AG10803 (cell line): ENCODE measurements around the gene BAX.

Source experiments
- DNase-seq: peaks from one replicate; pipeline ENCODE4 v3.0.0; 2010; ENCODE audit warnings: low read depth
- H3K4me3 ChIP-seq: 2 replicates; pipeline ENCODE4 v1.5.1; 2011; ENCODE audit warnings: mild to moderate bottlenecking, low read length, control low read depth
- TF ChIP-seq, protein P1 (sequence below): conservative IDR thresholded peaks from 2 replicates; pipeline ENCODE4 v1.5.1; 2011; ENCODE audit warnings: mild to moderate bottlenecking, low read length, control low read depth, inconsistent platforms

BAX gene

DNA sequence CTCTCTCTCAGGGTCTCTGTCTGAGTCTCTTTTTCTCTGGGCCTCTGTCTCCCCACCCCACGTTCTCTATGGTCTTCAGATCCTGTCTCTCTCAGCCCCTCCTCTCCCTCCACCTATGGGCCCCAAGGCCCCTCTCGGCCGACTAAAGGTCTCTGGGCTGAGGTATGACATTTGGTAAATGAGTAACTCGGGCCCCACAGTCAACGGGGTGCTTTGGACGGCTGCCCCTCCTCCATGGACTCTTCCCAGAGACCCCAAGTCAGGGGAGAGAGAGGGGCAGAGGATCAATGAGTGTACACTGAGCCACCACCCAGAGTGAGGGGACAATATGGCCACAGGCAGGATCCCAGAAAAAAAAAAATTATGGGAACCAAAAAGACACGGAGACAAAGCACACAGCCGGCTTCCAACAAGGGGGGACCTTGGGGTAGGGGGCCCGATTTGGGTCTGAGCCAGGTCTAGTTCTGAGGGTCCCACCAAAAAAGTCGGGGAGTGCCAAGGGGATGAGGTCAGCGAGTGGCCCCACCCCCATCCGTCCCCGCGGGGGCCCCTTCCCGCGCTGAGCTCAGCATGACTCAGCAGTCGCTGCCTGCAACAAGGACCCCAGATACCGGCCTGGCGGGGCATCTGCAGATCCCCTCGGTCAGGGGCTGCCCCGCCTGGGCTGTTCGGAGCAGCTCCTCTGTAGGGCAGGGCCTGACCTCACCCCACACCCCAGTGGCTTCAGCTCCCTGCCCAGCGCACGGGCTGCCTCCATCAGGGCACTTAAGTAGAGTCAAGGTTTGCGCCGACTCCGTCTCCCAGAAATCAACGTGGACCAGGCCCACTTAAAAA lies 8.9 kb downstream of the BAX start:
- DNase-seq, result peak; percentile 68
- H3K4me3 ChIP-seq, result peak overlapping the region; percentile 33
- TF ChIP-seq, protein P1, sequence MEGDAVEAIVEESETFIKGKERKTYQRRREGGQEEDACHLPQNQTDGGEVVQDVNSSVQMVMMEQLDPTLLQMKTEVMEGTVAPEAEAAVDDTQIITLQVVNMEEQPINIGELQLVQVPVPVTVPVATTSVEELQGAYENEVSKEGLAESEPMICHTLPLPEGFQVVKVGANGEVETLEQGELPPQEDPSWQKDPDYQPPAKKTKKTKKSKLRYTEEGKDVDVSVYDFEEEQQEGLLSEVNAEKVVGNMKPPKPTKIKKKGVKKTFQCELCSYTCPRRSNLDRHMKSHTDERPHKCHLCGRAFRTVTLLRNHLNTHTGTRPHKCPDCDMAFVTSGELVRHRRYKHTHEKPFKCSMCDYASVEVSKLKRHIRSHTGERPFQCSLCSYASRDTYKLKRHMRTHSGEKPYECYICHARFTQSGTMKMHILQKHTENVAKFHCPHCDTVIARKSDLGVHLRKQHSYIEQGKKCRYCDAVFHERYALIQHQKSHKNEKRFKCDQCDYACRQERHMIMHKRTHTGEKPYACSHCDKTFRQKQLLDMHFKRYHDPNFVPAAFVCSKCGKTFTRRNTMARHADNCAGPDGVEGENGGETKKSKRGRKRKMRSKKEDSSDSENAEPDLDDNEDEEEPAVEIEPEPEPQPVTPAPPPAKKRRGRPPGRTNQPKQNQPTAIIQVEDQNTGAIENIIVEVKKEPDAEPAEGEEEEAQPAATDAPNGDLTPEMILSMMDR, result no peak

DNA sequence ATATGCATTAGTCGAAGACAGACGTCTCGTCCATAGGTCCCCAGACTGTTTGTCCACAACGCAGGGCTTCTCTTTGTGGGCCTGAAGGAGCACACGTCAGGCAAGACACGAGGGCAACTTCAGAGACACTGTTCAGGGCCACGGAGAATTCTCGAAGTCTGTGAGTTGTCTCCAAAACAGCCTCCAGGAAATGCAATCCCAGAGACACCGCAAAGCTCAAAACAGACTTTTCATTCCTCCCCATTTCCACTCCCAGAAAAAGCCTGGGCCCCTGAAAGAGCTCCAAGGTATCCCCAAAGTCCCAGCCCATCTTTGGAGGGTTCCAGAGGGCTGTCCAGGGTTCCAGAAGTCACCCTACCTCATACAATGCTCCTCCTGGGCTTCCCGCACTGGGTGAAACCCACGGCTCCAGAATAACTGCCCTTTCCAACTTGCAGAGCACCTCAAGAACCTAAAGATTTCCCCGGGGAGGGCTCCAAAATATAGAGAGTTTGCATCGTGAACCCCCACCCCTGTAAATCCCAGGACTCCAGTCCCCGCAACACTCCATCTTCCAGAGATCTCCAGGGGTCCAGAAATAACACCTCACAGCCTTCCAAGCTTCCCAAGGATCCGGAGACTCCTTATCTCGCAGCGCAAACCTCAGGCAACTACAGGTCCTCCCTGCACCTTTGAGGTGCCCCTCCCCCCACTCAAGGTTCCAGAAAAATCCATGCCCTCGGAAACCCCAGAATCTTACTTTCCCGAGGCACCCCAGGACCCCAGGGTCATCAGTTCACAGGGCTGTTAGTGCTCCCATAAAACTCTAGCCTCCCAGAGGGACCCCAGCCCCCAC lies 9.7 kb downstream of the BAX start:
- TF ChIP-seq, protein P1, result no peak
- DNase-seq, result peak; percentile 76

DNA sequence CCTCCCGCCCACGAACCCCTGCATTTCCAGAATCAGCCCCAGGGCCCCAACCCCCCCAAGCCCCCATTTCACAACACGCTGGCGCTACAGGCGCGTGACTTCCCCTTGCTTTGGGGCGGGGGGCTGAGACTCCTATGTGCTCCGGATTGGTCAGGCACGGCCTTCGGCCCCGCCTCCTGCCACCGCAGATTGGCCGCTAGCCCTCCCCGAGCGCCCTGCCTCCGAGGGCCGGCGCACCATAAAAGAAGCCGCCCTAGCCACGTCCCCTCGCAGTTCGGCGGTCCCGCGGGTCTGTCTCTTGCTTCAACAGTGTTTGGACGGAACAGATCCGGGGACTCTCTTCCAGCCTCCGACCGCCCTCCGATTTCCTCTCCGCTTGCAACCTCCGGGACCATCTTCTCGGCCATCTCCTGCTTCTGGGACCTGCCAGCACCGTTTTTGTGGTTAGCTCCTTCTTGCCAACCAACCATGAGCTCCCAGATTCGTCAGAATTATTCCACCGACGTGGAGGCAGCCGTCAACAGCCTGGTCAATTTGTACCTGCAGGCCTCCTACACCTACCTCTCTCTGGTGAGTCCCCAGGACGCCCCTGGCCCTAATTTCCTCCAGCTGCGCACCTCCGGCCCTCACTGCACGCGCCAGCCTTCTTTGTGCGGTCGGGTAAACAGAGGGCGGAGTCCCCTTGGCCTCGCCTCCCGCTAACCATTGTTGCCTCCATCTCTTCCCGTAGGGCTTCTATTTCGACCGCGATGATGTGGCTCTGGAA lies 10.5 kb downstream of the BAX start, which contains the start of gene FTL:
TSS of gene FTL (plus strand) at position 270 of the 766 bp plus-strand sequence. CDS start at position 469, 199 bp downstream.
- H3K4me3 ChIP-seq, result peak within 1 kb of the TSS; percentile 100
- peak; percentile 95 for DNase-seq
- TF ChIP-seq, protein P1, result no peak

More for the DNA sequence above, 9.7 kb downstream of the BAX start:
- H3K4me3 ChIP-seq, result peak overlapping the region; percentile 33

DNA sequence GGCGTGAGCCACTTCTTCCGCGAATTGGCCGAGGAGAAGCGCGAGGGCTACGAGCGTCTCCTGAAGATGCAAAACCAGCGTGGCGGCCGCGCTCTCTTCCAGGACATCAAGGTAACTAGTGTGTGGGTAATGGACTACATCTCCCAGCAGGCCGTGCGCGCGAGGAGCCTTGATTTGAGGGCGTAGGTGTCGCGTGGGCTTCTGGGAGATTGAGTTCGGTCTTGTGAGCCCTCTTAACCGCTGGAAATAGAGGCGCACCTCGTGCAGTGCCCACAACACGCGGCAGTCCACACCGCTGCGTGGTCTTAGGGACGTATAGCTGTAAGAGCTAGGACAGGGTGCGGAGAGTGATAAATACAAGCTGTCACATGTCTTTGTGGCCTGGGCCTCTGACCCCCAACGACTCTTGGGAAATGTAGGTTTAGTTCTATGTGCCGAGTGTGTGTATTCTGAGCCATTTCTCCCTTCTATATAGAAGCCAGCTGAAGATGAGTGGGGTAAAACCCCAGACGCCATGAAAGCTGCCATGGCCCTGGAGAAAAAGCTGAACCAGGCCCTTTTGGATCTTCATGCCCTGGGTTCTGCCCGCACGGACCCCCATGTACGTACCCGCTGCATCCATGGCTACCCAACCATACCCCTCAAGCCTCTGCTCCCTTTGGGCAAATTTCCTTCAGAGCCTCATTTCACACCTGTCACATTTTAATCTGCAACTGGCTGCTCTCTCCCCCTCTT lies 11.3 kb downstream of the BAX start:
- peak overlapping the region; percentile 100 for H3K4me3 ChIP-seq
- TF ChIP-seq, protein P1, result no peak
- peak; percentile 76 for DNase-seq

DNA sequence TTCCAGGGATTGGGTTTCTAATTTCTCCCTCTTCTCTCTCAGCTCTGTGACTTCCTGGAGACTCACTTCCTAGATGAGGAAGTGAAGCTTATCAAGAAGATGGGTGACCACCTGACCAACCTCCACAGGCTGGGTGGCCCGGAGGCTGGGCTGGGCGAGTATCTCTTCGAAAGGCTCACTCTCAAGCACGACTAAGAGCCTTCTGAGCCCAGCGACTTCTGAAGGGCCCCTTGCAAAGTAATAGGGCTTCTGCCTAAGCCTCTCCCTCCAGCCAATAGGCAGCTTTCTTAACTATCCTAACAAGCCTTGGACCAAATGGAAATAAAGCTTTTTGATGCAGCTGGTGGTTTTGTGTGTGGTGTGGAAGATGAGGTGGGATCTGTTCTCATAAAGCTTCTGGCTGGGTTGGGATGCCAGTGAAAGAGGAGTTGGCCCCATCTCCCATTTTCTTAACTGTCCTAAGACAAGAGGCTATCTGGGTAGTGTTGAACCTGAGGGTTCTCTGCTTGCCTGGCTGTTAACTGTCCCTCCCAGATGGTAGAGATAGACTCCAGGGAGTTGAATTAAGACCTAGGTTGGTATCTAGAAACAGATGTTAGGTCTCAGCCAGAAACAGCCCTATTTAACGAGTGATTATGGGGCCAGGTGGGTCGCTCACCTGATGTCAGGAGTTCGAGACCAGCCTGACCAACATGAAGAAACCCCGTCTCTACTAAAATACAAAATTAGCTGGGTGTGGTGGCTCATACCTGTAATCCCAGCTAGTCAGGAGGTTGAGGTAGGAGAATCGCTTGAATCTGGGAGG lies 12.1 kb downstream of the BAX start:
- no peak for DNase-seq
- peak overlapping the region; percentile 100 for H3K4me3 ChIP-seq

More for the DNA sequence above, 12.1 kb downstream of the BAX start:
- TF ChIP-seq, protein P1, result no peak
